ENCODE measurements around the gene HSD11B2.

The HSD11B2 gene

DNA sequence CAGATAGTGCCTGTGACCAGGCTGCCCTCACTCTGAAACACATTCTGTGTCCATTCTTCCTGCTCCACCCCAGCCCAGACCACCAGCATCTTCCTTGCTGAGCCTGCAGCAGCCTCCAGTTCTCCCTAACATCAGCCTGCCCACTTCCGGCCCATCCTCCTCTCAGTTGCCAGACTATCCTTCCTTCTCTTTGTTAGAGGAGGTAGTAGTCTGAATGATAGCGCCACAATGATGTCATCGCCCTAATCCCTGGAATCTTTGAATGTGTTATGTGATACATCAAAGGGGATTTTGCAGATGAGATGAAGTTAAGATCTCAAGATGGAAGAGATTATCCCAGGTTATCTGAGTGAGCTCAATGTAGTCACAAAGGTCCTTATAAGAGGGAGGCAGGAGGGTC is 11.4 kb upstream of the HSD11B2 start:
- no peak overlapping the region for H3K4me3 ChIP-seq (ENCODE audit: low read depth, low read length)
- TF ChIP-seq CTCF (conservative IDR thresholded peaks at IDR 0.05; ENCODE audit: low read depth, low read length), result no peak
- no peak for DNase-seq (ENCODE audit: low read depth)

GRCh38 chr16:67419931-67420330 is 11.0 kb upstream of the HSD11B2 start:
- no peak for DNase-seq (ENCODE audit: low read depth)
- no peak for TF ChIP-seq CTCF (conservative IDR thresholded peaks at IDR 0.05; ENCODE audit: low read depth, low read length)
- H3K4me3 ChIP-seq (ENCODE audit: low read depth, low read length), result no peak overlapping the region

DNA sequence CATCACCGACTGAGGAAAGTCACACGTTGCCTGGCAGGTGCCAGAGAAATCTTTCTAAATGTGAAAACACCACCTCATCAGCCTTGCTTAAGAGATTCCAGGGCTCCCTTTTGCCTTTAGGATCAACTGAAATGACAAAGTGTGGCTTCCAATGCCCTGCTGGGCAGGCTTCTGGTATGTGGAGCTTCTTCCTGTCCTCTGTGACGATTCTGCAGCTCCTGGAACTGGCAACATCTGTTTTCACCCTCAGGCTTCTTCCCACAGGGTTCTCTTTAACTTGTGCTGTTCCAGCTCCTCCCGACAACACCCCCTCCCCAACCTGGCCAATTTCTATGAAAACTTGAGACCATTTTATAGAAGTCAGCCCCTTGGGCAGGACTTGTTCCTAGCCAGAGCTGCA is 9.9 kb upstream of the HSD11B2 start:
- no peak overlapping the region for H3K4me3 ChIP-seq (ENCODE audit: low read depth, low read length)
- no peak for TF ChIP-seq CTCF (conservative IDR thresholded peaks at IDR 0.05; ENCODE audit: low read depth, low read length)
- no peak for DNase-seq (ENCODE audit: low read depth)

DNA sequence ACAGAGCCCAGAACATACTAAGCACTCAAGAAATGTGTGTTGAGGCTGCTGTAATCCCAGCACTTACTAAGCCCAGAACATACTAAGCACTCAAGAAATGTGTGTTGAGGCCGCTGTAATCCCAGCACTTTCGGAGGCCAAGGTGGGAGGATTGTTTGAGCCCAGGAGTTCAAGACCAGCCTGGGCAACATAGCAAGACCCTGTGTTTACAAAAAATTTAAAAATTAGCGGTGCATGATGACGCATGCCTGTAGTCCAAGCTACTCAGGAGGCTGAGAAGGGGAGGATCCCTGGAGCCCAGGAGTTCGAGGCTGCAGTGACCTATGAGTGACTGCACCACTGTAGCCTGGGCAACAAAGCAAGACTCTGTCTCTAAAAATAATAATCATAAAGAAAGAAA is 7.9 kb upstream of the HSD11B2 start:
- TF ChIP-seq CTCF (conservative IDR thresholded peaks at IDR 0.05; ENCODE audit: low read depth, low read length), result no peak
- DNase-seq (ENCODE audit: low read depth), result no peak
- no peak overlapping the region for H3K4me3 ChIP-seq (ENCODE audit: low read depth, low read length)

DNA sequence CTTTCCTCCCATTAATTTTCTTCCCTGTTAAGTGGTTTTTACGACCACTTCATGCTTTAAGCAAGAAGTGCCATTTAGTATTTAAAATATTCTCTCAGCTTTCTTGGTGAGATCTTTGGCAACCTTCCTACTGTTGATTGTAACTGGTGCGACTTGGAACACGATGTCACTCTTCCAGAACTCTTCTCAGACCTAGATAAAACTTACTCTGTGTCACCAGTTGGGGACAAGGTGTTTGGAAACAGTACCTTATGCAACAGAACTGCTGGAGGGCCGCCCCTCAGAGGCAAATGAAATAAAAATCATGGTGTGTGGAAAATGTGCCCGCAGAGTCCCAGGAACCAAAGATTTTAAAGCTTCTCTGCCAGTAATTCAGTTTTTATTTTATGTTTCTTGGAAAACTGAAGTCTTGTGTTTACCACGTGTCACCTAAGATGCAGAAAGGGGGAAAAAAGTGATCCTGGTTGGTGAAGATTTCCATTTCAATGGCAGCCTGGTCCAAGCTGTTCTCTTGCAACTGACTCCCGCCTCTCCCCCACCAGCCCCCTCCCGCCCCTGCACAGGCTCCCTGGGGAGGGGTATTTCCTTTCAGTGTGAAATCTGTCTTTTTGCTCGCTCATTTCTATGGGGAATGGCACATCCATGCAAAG is 7.2 kb upstream of the HSD11B2 start:
- TF ChIP-seq CTCF (conservative IDR thresholded peaks at IDR 0.05; ENCODE audit: low read depth, low read length), result no peak
- H3K4me3 ChIP-seq (ENCODE audit: low read depth, low read length), result no peak overlapping the region
- no peak for DNase-seq (ENCODE audit: low read depth)

DNA sequence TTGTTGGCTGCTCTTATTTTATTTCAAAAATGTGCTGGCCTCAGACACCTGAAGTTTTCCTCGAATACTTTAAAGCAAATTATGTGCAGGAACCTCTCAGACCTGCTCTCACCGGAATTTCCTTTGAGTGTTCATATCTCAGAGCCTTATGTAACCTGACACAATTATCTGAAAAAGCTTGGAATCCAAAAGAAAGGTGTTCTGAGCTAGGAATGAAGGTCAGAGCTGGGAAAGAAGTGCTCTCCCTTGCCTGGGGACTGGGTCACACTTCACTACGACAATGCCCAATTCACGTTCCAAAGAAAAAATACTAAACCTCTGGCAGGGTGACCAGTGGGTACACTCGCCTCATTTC is 6.7 kb upstream of the HSD11B2 start:
- no peak for DNase-seq (ENCODE audit: low read depth)
- no peak for TF ChIP-seq CTCF (conservative IDR thresholded peaks at IDR 0.05; ENCODE audit: low read depth, low read length)
- no peak overlapping the region for H3K4me3 ChIP-seq (ENCODE audit: low read depth, low read length)

GRCh38 chr16:67425061-67425460 is 5.9 kb upstream of the HSD11B2 start:
- peak; percentile 5 for TF ChIP-seq CTCF (conservative IDR thresholded peaks at IDR 0.05; ENCODE audit: low read depth, low read length)
- DNase-seq (ENCODE audit: low read depth), result peak; percentile 34
- no peak overlapping the region for H3K4me3 ChIP-seq (ENCODE audit: low read depth, low read length)

All from choroid plexus epithelial cell (primary cell).